Mononuclear cell (primary cell): ENCODE measurements around the gene ZNF407. TPM values are rescaled to one million over a fixed set of nuclear protein-coding genes. Genes with fewer than 3 reads are reported as not detected.

ENCODE experiments used
- H3K27me3 ChIP-seq: 2 replicates; pipeline ENCODE4 v1.6.0; 2011; ENCODE audit warnings: low read length, control low read depth; ENCODE audit not compliant: insufficient read depth
- H3K4me1 ChIP-seq: 2 replicates; pipeline ENCODE4 v1.5.1; 2011; ENCODE audit warnings: mild to moderate bottlenecking, low read length, control low read depth; ENCODE audit not compliant: insufficient read depth
- H3K4me3 ChIP-seq: 2 replicates; pipeline ENCODE4 v1.5.1; 2011; ENCODE audit warnings: mild to moderate bottlenecking, low read length, moderate library complexity
- H3K9me3 ChIP-seq: 2 replicates; pipeline ENCODE4 v1.5.1; 2011; ENCODE audit warnings: low read depth, mild to moderate bottlenecking, control low read depth, low read length
- total RNA-seq: library from RNA; depleted of rRNA; stranded (reverse); fragments of >200 nt; gene quantifications from one replicate; pipeline ENCODE4 v1.2.3, GENCODE V29; 2012

The ZNF407 gene
- total RNA-seq, 1 donor = 32.0 TPM

DNA sequence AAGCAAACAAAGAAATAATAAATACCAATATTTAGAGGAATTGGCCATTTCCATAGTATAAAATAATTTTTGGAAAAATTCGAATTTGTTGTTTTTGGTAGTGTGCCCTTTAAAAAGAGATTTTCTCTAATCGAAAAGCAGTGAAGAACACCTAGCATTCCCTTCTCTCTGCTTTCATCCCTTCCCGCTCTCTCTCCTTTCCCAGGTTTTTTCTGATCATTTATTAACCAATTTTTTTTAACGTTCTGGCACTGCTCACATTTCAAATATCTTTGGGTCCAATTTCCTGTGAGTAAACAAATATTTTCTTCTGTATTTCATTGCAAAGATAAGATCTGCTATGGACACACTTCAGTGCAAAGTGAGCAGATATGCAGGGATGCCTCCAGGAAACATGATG lies 101.2 kb downstream of the ZNF407 start:
- H3K9me3 ChIP-seq = no peaks in the 10 kb centered on the region
- H3K4me1 ChIP-seq = no peaks in the 10 kb centered on the region
- no peak overlapping the region for H3K4me3 ChIP-seq
- no peaks in the 10 kb centered on the region for H3K27me3 ChIP-seq

DNA sequence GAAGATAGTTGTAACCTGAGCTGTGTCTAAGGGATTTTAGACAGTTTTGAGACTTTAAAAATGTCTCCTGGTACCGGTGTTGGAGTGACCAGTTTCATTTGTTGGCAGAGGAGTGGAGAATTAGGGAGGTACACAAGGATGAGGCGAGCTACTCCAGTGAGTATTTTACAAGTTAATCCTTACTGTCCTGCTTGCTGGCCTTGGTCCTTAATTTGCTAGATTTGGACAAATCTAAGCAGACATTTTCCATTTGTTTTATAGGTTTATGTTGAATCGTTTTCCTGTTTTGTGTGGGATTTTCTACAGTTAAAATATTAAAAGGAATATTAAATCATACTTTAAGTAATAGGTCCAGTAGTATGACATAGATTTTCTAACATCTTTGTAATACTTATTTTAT lies 101.8 kb downstream of the ZNF407 start:
- no peaks in the 10 kb centered on the region for H3K9me3 ChIP-seq
- H3K27me3 ChIP-seq = no peaks in the 10 kb centered on the region
- H3K4me3 ChIP-seq = no peak overlapping the region
- H3K4me1 ChIP-seq = no peaks in the 10 kb centered on the region

DNA sequence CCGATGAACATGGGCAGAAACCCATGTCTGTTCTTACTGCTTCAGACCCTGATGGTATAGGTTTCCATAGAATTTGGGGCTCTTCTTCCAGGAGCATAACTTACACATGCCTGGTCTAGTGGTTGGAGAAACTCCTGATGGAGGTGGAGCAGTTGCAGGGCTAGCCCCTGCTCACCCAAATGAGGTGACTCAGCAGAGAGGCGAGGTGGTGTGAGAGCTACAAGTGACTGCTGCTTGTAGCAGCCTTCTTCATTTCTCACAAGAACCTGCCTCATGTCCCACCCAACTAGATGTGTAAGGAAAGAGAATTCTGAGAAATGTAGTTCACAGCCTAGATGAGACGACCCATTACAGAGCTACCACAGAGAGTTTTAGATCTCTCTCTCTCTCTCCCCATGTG lies 105.3 kb downstream of the ZNF407 start:
- no peaks in the 10 kb centered on the region for H3K4me1 ChIP-seq
- H3K27me3 ChIP-seq = no peaks in the 10 kb centered on the region

DNA sequence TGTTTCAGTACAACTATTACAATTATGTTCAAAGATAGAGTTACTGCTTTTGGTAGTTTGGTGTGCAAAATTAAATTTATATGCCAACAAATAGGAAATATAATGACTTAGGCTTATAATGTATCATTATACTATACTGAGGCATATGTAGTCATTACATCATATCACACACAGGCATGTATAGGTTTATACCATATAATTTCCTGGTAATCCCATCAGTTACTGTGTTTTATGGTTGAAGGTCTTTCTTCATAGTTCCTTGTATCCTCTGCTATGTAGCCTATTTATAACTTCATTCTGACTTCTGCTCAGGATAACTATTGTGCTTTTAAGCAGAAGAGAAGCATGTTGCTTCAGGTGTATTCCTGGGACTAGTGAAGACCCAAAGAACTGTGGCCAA lies 110.5 kb downstream of the ZNF407 start:
- no peaks in the 10 kb centered on the region for H3K9me3 ChIP-seq
- H3K27me3 ChIP-seq = no peaks in the 10 kb centered on the region
- H3K4me3 ChIP-seq = no peak overlapping the region
- no peaks in the 10 kb centered on the region for H3K4me1 ChIP-seq

More for the DNA sequence above, 105.3 kb downstream of the ZNF407 start:
- no peak overlapping the region for H3K4me3 ChIP-seq
- H3K9me3 ChIP-seq = no peaks in the 10 kb centered on the region

DNA sequence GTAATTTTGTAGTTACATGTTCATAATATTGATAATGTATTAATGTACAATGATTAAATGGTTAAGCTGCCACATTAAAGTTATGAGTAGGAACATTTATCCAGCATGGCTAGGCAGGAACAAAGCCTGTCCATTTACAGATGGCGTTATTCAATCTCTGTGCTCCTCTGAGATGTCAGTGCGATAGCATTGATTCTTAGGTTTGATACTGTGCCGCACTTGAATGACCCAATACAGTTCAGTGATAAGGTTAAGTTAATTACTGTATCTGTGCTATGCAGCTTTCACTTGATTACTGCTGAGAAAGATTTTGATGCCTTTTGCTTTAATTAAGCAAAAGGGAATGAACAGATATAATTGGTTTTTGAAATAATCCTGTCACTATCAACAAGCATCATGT lies 111.8 kb downstream of the ZNF407 start:
- Histone ChIP-seq H3K9me3 (no peaks in the 10 kb centered on the region), H3K4me3 (no peak overlapping the region), H3K27me3 (no peaks in the 10 kb centered on the region), H3K4me1 (no peaks in the 10 kb centered on the region)

DNA sequence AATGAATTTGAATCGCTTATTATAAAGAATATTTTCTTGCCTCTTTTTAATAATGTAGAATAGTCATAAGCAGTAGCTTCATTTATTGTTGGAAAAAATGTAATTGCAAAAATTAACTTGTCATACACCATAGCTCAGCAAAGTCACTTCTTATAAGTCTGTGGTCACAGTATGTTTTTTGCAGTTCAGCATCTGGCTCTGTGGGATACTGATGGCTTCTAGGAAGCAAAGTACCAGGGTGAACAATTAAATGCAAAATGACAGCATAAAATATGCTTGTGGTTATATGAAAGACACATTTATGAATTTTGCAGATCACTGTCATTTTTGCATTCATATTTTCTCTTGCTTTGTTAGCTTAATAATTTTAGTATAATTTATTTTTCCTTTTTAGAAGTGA lies 116.5 kb downstream of the ZNF407 start:
- Histone ChIP-seq H3K27me3 (no peaks in the 10 kb centered on the region), H3K9me3 (no peaks in the 10 kb centered on the region), H3K4me1 (no peaks in the 10 kb centered on the region), H3K4me3 (no peak overlapping the region)

DNA sequence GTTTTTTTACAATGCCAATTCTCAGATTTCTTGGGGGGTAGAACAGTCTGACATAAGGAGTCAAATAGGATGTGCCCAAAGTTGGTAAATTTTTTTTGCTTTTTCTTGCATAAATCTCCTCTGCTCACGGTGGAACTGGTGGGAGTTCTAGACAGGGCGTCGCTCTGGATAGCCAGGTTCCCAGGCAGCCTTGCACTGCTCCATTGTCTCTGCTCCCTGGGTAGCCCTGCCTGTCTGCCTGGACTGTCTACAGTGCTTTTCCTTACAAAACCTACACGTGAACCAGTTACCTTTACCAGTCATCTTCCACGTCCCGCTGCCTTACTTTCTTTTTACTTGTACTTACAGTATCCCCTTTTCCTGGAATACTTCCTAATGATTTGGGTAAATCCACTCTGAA lies 117.1 kb downstream of the ZNF407 start:
- H3K9me3 ChIP-seq = no peaks in the 10 kb centered on the region
- no peaks in the 10 kb centered on the region for H3K4me1 ChIP-seq
- H3K4me3 ChIP-seq = no peak overlapping the region
- H3K27me3 ChIP-seq = no peaks in the 10 kb centered on the region

DNA sequence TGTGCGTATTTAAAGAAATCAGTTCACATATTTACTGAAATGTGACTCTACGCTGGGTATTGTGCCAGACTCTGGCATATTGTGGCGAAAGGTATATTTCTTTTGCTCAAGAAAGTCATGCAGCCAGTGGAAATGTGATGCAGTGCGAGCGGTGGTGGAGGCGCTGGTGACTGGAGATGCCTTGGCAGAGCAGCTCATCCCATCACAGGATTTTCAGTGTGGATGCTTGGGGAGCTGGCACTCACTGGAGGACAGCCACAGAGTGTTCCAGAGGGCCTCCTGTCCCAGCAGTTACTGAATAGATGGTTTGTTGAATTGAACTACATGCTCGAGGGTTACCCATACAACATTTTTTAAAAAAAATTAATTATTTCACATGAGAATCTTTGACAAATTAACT lies 117.6 kb downstream of the ZNF407 start:
- Histone ChIP-seq H3K4me1 (no peaks in the 10 kb centered on the region), H3K27me3 (no peaks in the 10 kb centered on the region), H3K4me3 (no peak overlapping the region), H3K9me3 (no peaks in the 10 kb centered on the region)

DNA sequence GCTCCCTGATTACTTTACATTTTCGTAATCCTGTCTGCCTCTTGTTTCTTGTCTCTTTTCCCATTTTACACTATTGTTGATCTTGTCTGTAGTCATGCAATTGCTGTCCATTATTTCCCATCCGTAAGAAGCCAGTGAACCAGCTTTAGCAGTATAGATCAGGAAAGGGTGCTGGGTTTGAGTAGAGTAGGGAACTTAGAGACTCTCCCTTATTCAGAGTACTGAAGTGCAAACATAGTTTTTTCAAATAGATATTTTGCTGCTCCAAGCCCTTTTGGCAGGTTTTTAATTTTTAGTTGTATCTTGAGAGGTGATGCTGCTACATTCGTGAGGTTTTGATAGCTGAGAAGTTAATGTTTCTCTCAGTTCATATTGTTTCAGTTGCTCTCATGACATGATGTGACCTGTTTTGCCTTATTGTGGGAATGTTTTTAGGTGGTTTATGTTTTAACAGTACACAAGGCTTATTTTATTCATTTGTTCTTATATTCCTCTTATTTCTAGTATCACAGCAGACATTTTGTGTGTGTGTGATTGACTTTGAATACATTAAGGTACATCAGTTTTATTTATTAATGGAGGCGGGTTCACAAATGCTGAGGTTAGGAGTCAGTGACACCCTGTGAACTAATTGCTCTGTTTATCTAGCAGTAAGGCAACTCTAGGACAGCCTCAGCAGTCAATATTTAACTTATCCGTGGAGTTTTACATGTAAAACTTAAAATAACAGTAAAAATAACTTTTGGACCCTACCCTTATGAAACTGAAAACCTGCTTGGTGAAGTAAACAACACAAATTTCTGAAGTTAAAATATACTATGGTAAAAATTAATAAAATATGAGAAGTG lies 118.4 kb downstream of the ZNF407 start:
- no peaks in the 10 kb centered on the region for H3K4me1 ChIP-seq
- H3K9me3 ChIP-seq = no peaks in the 10 kb centered on the region
- H3K4me3 ChIP-seq = no peak overlapping the region
- no peaks in the 10 kb centered on the region for H3K27me3 ChIP-seq

DNA sequence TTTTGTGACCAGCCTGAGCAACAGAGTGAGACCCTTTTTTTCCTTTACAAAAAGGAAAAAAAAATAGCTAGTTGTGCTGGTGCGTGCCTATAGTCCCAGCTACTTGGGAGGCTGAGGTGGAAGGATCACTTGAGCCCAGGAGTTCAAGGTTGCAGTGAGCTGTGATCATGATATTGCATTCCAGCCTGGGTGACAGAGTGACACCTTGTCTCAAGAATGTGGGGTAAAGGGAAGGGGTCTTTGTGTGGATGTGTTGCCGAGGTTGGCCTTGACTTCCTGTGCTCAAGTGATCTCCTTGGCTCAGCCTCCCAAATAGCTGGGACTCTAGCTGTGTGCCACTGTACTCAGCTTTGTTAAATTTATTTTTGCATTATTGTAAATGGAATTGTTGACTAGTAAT lies 120.6 kb downstream of the ZNF407 start:
- H3K9me3 ChIP-seq = no peaks in the 10 kb centered on the region
- no peaks in the 10 kb centered on the region for H3K27me3 ChIP-seq
- no peak overlapping the region for H3K4me3 ChIP-seq
- H3K4me1 ChIP-seq = peaks cover 8% of the 10 kb centered on the region

DNA sequence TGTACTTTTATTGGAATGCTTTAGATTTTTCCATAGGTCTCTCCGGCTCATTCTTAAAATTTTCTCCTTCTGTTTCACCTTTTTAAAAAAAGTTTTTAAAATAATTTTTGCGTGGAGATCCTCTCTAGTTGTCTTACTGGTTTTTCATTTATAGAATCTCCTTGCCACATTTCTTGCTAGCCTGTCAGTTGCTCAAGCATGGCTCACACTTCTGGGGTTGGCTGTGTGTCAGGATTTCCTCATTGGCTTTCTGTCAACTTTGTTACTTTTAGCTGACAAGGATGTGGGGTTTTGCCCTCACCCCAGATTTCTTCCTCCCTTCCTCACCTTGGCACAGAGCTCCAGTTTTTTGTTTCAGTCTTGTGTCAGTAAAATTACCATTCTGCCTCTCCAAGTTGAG lies 124.6 kb downstream of the ZNF407 start:
- Histone ChIP-seq H3K4me1 (peaks cover 8% of the 10 kb centered on the region), H3K27me3 (no peaks in the 10 kb centered on the region), H3K9me3 (no peaks in the 10 kb centered on the region), H3K4me3 (no peak overlapping the region)

DNA sequence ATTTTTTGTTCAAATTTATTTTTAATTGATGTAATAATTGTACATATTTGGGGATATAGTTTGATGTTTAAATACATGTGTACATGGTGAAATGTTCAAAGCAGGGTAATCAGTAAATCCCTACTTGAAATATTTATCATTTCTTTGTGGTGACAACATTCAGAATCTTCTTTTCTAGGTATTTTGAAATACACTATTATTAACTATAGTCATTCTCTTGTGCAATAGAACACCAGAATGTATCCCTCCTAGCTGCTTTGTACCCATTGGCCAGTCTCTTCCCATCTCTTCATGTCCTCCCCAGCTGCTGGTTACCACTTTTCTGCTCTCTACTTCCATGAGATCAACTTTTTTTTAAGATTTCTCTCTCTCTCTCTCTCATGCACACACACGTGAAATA lies 126.5 kb downstream of the ZNF407 start:
- H3K9me3 ChIP-seq = no peaks in the 10 kb centered on the region
- H3K4me1 ChIP-seq = peaks cover 8% of the 10 kb centered on the region
- no peaks in the 10 kb centered on the region for H3K27me3 ChIP-seq
- H3K4me3 ChIP-seq = no peak overlapping the region

DNA sequence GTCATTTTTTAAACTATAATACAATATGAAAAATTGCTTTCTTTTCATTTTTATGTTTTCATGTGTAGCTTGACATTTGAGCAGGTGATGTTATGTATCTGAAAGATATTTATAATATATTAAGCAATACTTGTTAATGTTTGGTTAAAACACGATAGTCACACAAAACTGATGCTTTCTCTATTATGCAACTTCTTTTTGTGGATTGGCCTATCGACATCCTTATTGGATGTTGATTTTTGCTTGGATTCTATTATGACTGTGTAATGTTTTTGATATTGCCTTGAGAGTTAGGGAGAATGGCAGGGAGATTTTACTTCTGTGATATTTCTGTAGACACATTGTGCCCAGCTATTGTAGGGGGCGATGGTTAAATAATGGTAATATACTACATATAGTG lies 128.0 kb downstream of the ZNF407 start:
- no peaks in the 10 kb centered on the region for H3K27me3 ChIP-seq
- no peak overlapping the region for H3K4me3 ChIP-seq
- H3K9me3 ChIP-seq = no peaks in the 10 kb centered on the region
- H3K4me1 ChIP-seq = peaks cover 8% of the 10 kb centered on the region

DNA sequence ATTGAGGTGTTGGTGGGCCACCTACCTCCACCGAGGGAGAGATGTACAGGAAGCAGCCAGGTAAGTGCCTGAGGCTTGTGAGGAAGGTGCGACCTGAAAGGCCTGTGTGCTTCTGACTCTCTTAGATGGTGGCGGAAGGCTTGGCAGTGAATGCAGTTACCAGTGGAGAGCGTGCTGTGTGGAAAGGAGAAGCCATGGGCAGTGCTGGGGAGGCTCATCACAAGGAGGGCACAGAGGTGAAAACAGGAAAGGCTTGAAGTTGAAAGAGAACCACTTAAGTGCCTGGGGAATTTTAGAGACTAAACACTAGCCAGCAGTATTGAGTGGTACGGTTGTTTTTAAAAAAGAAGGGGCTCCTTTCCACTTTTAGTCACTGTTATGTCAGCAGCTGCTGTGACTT lies 130.9 kb downstream of the ZNF407 start:
- Histone ChIP-seq H3K27me3 (no peaks in the 10 kb centered on the region), H3K4me1 (no peaks in the 10 kb centered on the region), H3K4me3 (no peak overlapping the region), H3K9me3 (no peaks in the 10 kb centered on the region)

DNA sequence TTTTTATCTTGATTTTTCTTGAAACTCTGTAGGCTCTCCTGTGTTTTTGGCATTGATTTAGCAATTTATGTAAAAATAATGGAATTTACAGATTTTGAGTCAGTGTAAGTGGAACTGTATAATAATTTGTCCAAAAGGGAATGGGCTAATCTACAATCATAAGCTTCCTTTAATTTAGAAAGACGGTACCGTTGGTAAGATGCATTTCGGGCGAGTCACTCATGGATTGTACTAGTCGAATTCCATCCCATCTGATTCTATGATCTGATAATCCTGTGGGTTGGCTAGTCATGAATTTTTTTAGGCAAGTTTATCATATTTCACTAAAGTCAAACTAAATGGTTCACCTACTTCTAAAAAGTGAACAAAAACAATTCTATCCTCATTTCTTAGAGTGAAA lies 133.4 kb downstream of the ZNF407 start:
- no peaks in the 10 kb centered on the region for H3K9me3 ChIP-seq
- H3K4me3 ChIP-seq = no peak overlapping the region
- H3K4me1 ChIP-seq = no peaks in the 10 kb centered on the region

DNA sequence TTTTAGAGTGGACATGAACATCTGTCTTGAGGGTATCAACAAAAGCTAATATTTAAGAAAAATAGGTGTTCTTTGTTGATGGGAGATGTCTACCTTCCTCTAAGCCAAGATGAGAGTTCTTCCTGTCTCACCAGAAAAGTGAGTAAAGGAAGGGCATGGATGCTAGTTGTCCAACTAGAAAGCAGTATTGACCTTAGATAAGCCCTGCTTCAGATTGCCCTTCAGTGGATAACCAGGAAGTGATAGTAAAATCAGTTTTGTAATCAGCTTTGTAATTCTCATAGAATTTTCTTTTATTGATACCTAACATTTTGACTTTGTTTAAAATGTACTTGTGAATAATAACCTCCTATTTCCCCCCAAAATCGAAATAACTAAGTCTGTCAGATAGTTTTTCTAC lies 134.7 kb downstream of the ZNF407 start:
- H3K4me1 ChIP-seq = no peaks in the 10 kb centered on the region
- H3K4me3 ChIP-seq = no peak overlapping the region
- no peaks in the 10 kb centered on the region for H3K9me3 ChIP-seq
- H3K27me3 ChIP-seq = no peaks in the 10 kb centered on the region

More for the DNA sequence above, 133.4 kb downstream of the ZNF407 start:
- no peaks in the 10 kb centered on the region for H3K27me3 ChIP-seq
